Measurements from ENCODE around the gene CFAP90.

The CFAP90 gene

GRCh38 chr5:7850395-7851239 lies at the start of gene CFAP90:
Gene CFAP90, minus strand, starts transcription at chr5:7851133. Its CDS starts 112 bp downstream, at chr5:7851021.
- DNase-seq: no peak

- DNase-seq: peak; percentile 32
These were observed 46.2 kb upstream of the CFAP90 start for GRCh38 chr5:7897014-7897600.

DNA sequence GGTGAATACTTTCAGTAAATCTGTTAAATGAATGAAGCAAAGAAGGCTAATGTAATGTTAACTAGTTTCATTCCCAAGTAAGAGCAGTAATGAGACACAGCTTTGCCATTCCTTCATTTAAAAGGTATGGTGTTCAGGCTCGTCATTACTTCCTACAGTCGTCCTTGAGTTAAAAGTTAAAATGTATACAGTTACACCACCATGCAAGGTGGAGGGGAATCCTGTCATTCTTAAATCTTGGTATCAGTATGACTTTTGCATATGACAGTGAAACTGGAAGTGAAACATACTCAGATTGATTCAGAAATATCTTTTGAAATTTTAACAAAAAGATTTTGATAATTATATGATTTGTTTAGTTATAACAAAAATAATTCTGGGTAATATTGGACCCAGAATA lies 43.9 kb upstream of the CFAP90 start:
- DNase-seq: no peak

- DNase-seq: no peak
These were observed 43.5 kb upstream of the CFAP90 start for GRCh38 chr5:7894439-7894838.

- no peak for DNase-seq
These were observed 38.0 kb upstream of the CFAP90 start for GRCh38 chr5:7888901-7889300.

DNA sequence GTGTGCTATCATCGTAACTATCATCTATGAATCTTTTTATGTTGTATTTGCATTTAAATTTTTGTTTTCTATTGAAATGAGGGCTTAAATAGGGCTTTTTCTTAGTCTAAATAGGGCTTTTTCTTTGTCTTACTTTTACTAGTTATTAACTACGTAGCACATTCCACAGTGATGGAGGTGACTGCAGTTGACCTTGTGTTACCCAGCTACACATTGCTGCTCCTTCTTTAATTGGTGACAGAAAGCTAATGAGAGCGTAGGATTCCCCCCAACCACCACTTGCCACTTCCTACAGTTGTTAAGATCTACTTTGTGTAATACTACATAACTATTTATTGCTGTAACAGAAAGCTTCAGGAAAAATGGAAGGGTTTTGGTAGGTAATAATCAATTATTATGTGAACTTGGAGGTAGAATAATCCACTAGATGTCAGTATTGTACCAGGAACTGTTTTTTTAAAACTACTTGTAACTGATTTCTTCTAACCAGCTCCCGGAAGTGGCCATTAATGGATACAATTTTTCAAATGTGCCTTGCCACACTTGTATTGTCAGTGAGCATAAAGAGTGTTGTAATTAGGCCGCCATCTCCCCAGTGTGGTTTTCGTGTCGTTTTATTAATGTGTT lies 36.0 kb upstream of the CFAP90 start:
- DNase-seq: no peak

DNA sequence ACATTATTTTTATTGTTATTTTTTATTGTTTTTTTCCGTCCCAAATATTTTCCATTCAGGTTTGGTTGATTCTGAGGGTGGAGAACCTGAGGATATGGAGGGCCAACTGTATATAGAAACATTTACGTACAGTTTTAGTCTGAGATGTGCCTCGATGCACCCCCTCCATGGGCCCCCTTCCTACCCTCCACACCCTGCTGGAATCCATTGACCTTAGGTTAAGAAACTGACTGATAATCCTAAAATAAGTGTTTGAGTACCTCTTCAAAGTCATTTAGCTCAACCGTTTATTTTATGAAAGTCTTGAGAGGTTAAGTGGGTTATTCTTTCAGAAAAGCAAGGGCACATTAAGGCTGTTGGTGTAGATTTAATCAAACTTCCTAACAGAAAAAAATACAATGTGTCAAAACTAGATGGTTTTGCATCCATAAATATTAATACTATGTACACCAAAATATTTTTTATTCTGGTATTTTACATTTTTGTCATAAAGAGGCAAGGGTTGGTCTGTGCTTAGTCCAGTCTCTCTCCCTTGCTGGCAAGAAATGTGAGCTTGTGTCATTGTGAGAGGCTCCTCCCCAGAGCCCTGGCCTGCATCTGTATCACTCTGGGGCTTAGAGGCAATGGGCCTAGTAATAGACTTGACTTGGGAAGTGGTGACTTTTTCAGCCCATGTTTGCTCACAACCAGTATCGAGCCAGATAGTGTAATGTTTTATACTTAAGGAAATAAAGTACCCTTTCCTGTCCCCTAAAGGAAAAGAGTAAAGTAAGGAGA lies 33.7 kb upstream of the CFAP90 start:
- DNase-seq: no peak

- DNase-seq: no peak
These were observed 32.0 kb upstream of the CFAP90 start for GRCh38 chr5:7882926-7883325.

DNA sequence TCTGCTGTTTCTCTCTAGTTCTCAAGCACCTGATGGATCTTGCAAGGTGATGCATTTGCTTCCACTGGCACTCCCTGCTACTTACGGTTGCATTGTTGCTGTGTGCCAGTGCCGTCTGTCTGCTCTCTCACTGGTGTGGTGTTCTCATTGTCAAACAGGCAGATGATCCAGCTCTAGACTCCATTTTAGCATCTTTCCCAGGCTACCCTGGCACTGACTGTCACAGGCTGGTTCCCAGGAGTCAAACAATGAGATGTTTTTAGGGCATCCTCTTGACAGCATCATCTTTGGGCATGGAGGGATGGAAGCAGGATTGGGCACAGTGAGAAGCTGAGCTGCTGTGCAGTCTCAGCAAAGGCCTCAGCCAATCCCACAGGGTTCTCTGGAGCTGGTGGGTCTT lies 30.9 kb upstream of the CFAP90 start:
- DNase-seq: no peak

- DNase-seq: no peak
These were observed 30.2 kb upstream of the CFAP90 start for GRCh38 chr5:7881091-7881490.

GRCh38 chr5:7878381-7878873 lies 27.5 kb upstream of the CFAP90 start:
- DNase-seq: no peak

GRCh38 chr5:7877851-7878250 lies 26.9 kb upstream of the CFAP90 start:
- DNase-seq: no peak

DNA sequence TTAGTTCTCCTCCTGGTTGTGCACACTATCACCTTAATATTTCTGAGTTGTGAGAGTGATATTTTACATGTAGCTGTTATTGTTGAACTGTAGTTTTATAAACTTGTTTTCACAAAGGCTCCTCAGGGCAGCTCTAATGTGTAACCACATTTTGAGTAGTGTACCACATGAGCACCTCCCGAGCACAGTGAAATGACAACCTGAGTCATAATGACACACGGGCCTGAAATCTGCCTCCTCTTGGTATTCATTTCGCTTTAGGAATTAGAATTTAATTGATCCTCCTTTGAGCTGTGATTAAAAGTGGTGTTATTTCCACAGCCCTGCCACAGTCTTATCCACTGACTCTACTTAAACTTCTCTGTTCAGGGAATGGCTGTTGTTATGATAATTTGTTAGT lies 25.9 kb upstream of the CFAP90 start:
- peak; percentile 36 for DNase-seq

- DNase-seq: no peak
These were observed 24.2 kb upstream of the CFAP90 start for GRCh38 chr5:7875151-7875550.

DNA sequence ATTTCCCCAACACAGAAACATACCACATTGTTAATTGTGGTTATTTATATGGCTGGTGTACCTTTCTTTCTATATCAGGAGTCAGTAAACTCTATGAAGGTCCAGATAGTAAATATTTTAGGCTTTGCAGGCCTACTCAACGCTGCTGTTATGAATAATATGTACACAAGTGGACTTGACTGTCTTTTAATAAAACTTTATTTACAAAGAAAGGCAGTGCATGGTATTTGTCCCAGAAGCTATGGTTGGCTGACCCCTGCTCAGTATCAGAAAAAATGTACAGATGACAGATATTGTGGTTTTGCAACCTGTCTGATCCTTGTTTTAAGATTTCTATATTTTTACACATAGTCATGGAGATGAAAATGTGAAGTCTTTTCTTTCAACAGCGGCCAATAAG lies 23.7 kb upstream of the CFAP90 start:
- DNase-seq: no peak

DNA sequence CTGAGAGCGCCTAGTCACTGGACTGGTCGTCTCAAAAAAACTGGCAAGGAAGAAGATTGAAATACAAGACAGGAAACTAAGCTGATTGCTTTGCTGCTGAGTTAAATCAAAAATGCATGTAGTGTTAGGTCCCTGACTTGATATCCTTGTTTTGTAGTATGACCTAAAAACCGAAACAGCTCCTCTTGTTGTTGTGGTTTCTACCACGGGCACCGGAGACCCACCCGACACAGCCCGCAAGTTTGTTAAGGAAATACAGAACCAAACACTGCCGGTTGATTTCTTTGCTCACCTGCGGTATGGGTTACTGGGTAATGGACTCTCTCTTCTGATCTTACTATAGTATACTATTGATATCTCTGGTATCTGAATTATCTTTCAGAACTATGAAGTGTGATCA lies 22.3 kb upstream of the CFAP90 start:
- peak; percentile 41 for DNase-seq

GRCh38 chr5:7872517-7873130 lies 21.7 kb upstream of the CFAP90 start:
- no peak for DNase-seq

DNA sequence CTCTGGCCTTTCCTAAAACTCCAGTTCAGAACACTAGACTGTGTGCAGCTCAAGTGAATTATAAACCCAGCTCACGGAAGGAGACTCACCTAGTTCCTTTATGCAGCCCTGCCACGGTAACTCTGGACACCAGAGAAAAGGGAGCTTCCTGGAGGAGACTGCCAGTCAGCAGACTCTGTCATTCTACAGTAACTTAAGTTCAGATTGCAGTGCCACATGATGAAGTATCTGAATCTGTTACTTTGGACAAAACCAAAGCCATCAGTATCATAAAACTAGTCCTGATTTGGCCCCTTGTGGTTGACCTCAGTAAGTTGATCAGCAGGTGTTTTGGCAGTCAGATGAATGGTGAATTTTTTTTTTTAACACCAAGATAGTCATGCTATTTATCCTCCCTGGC lies 20.7 kb upstream of the CFAP90 start:
- DNase-seq: no peak

GRCh38 chr5:7869474-7870136 lies 18.7 kb upstream of the CFAP90 start:
- DNase-seq: peak; percentile 46

DNA sequence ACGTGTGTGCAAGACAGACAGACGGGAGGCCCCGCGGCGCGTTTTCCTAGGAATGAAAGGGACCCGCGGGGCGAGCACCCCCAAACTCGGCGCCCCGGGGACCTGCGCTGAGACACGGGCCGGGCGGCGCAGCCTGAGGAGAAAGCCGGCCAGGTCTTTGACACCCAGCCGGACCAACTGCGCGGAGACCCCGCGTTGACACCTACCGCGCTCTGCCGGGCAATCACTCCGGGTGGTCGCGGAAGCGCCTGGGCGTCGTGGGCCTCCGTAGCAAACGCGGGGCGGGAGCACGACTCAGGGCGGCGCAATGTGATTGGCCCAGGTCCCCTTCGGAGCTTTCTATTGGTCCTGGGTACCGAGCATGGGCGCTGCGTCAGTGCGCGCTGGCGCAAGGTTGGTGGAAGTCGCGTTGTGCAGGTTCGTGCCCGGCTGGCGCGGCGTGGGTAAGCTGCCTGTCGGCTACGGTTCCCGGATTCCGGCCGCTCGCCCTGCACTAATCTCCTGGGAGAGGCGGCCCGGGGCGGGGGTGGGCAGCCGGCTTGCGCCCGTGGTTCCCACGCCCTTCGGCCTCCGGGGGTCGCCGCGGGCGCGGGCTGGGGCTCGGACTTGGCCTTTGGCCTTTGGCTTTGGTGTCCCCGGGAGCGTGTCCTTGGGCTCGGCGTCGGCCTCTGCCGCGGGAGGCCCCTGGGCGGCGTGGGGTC lies 18.0 kb upstream of the CFAP90 start, which contains the start of the genes FASTKD3 and MTRR:
Gene FASTKD3, minus strand, starts transcription at position 259 of the 701 bp plus-strand sequence. CDS start 948 bp downstream, outside the sequence.
Gene MTRR, plus strand, starts transcription at position 376 of the 701 bp plus-strand sequence. CDS start 1,647 bp downstream, outside the sequence.
- DNase-seq: peak; percentile 91

DNA sequence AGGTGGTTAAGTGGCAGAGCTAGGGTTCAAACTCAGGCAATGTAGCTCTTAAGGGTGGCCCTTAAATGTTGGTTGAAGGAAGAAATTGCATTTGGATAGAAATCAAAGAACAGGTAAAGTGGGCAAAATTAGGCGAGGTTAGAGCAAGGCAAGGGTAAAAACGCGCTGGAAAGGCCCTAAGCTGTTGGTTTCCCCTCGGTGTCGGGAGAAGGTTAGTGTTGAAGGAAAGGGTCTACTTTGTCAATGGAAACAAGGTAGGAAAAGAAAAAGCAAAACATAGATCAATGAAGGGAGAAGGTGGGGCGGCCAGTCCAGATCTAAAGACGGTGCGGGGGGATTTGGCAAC lies 17.5 kb upstream of the CFAP90 start:
- DNase-seq: no peak

Data from stimulated activated CD4-positive, alpha-beta T cell treated with anti-CD3 and anti-CD28 coated beads, Interleukin-4, amount 100 ng/mL, for 24 hours (primary cell).